Measurements from ENCODE around the gene GTPBP4. TPM values are rescaled to one million over a fixed set of nuclear protein-coding genes. Genes with fewer than 3 reads are reported as not detected.

GTPBP4 gene
- total and polyA plus RNA-seq, 2 of the 13 experiments (the other 11 are each of a cell fraction or from before 2014, with no cell fraction given), result 24.1 to 85.5 TPM

DNA sequence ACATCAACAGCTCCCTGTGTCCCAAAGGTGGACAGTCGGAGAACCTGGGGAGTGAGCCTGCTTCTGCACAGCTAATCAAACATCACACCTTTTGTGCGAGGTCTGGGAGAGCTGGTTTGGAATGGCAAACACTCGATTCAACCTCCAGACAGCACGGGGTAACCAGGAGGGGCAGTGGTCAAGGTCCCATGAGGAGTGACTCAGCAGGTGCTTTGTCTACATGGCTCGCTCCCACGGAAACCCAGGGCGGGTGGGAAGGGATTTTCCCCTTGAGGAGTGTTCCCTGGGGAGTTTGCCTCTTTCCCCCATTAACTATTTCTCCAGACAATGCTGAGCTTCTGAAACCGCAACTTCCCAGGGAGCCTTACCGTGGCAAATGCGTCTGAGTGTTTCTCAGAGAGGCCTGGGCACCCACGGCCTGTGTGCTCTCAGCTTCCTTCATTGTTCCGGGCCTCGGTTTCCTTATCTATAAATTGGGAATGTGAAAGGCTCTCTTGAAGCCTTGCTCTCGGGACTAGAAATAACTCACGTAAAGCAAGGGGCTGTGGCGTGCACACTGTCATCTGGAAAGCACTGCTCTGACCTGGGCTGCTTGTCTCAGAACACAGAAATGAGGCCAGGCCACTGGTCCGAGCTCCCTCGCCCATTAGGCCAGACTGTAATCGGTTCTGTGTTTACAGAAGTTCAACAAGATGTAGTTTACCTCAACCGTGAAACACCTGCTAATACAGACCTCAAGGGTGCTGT lies 14.0 kb upstream of the GTPBP4 start (continued):
- peak; percentile 71 for TF ChIP-seq ZNF687 (CRISPR knock-in tag; IDR thresholded peaks at IDR 0.05)
- TF ChIP-seq MIER3 (CRISPR knock-in tag; IDR thresholded peaks at IDR 0.05; ENCODE audit: borderline replicate concordance), result peak; percentile 53; the same call in 1 of the 2 replicates
- TF ChIP-seq MXI1 (IDR thresholded peaks at IDR 0.05; ENCODE audit: borderline replicate concordance, low read depth, low read length), result no peak; the same call in 2 of the 3 replicates
- 0 out of 2 replicates have a peak, but pooled peaks have one; percentile 53 for TF ChIP-seq ZSCAN21 (CRISPR knock-in tag; IDR thresholded peaks at IDR 0.05; ENCODE audit: borderline replicate concordance)
- TF ChIP-seq TERF1 (CRISPR knock-in tag; IDR thresholded peaks at IDR 0.05), result no peak
- peak; percentile 50 to 67 for TF ChIP-seq MAFK (conservative IDR thresholded peaks at IDR 0.05 in 1 of 2, IDR thresholded peaks at IDR 0.05 in 1 of 2; ENCODE audit: low read length in 2 of 2)
- no peak; the same call in 1 of the 2 replicates for TF ChIP-seq ZNF563 (CRISPR knock-in tag; IDR thresholded peaks at IDR 0.05)
- peak; percentile 94 for TF ChIP-seq NFE2L2 (IDR thresholded peaks at IDR 0.05; ENCODE audit: low read length)
- TF ChIP-seq, protein P1, sequence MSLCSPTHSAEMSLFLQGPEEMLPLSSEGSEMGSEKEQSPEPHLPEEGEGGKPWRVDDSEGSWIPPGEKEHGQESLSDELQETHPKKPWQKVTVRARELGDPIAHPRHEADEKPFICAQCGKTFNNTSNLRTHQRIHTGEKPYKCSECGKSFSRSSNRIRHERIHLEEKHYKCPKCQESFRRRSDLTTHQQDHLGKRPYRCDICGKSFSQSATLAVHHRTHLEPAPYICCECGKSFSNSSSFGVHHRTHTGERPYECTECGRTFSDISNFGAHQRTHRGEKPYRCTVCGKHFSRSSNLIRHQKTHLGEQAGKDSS (CRISPR knock-in tag; IDR thresholded peaks at IDR 0.05; ENCODE audit: borderline replicate concordance, low read depth), result peak; percentile 72; the same call in 1 of the 2 replicates
- no peak for TF ChIP-seq ZZZ3 (CRISPR knock-in tag; IDR thresholded peaks at IDR 0.05; ENCODE audit: borderline replicate concordance)
- TF ChIP-seq, protein P2, sequence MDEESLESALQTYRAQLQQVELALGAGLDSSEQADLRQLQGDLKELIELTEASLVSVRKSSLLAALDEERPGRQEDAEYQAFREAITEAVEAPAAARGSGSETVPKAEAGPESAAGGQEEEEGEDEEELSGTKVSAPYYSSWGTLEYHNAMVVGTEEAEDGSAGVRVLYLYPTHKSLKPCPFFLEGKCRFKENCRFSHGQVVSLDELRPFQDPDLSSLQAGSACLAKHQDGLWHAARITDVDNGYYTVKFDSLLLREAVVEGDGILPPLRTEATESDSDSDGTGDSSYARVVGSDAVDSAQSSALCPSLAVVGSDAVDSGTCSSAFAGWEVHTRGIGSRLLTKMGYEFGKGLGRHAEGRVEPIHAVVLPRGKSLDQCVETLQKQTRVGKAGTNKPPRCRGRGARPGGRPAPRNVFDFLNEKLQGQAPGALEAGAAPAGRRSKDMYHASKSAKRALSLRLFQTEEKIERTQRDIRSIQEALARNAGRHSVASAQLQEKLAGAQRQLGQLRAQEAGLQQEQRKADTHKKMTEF (CRISPR knock-in tag; IDR thresholded peaks at IDR 0.05), result peak; percentile 65; the same call in 1 of the 2 replicates
- TF ChIP-seq TBX3 (IDR thresholded peaks at IDR 0.05; ENCODE audit: borderline replicate concordance), result peak; percentile 96
- TF ChIP-seq ZFX (CRISPR knock-in tag; IDR thresholded peaks at IDR 0.05; ENCODE audit: low read depth), result peak; percentile 28; the same call in 1 of the 2 replicates
- TF ChIP-seq, protein P3, sequence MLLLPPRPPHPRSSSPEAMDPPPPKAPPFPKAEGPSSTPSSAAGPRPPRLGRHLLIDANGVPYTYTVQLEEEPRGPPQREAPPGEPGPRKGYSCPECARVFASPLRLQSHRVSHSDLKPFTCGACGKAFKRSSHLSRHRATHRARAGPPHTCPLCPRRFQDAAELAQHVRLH (CRISPR knock-in tag; IDR thresholded peaks at IDR 0.05; ENCODE audit: borderline replicate concordance, low read depth), result peak; percentile 65; the same call in 1 of the 2 replicates
- TF ChIP-seq, protein P4, sequence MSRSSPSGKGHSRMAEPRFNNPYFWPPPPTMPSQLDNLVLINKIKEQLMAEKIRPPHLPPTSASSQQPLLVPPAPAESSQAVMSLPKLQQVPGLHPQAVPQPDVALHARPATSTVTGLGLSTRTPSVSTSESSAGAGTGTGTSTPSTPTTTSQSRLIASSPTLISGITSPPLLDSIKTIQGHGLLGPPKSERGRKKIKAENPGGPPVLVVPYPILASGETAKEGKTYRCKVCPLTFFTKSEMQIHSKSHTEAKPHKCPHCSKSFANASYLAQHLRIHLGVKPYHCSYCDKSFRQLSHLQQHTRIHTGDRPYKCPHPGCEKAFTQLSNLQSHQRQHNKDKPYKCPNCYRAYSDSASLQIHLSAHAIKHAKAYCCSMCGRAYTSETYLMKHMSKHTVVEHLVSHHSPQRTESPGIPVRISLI (CRISPR knock-in tag; IDR thresholded peaks at IDR 0.05; ENCODE audit: borderline replicate concordance), result peak; percentile 47; the same call in 1 of the 2 replicates

All from HepG2 (cell line).